GM18511 (cell line): Measurements from ENCODE around the gene NRCAM.

ENCODE experiments used
- ATAC-seq: cut with Tn5 transposase; IDR thresholded peaks from one replicate; pipeline ENCODE4 v1.9.1; 2021; ENCODE audit warnings: mild to moderate bottlenecking, moderate library complexity; ENCODE audit not compliant: unreplicated experiment

The NRCAM gene

GRCh38 chr7:108313086-108313485 lies 143.2 kb downstream of the NRCAM start:
- no peak for ATAC-seq

GRCh38 chr7:108311446-108312168 lies 144.6 kb downstream of the NRCAM start:
- ATAC-seq = peak; percentile 60

GRCh38 chr7:108310351-108310750 lies 145.9 kb downstream of the NRCAM start:
- ATAC-seq = no peak

- peak; percentile 53 for ATAC-seq
Observed at GRCh38 chr7:108308903-108309302, 147.3 kb downstream of the NRCAM start.

- no peak for ATAC-seq
Observed at GRCh38 chr7:108308276-108308675, 148.0 kb downstream of the NRCAM start.

- ATAC-seq = no peak
Observed at GRCh38 chr7:108307595-108307994, 148.6 kb downstream of the NRCAM start.

GRCh38 chr7:108307194-108307593 lies 149.0 kb downstream of the NRCAM start:
- no peak for ATAC-seq

GRCh38 chr7:108303332-108303731 lies 152.9 kb downstream of the NRCAM start:
- ATAC-seq = no peak

GRCh38 chr7:108301387-108301786 lies 154.8 kb downstream of the NRCAM start:
- no peak for ATAC-seq

GRCh38 chr7:108299251-108299973 lies 156.8 kb downstream of the NRCAM start:
- no peak for ATAC-seq

GRCh38 chr7:108296911-108297310 lies 159.3 kb downstream of the NRCAM start:
- ATAC-seq = no peak

GRCh38 chr7:108294595-108294994 lies 161.6 kb downstream of the NRCAM start:
- ATAC-seq = peak; percentile 97

- ATAC-seq = no peak
Observed at GRCh38 chr7:108293149-108293612, 163.1 kb downstream of the NRCAM start.

- ATAC-seq = no peak
Observed at GRCh38 chr7:108292541-108292940, 163.7 kb downstream of the NRCAM start.

- no peak for ATAC-seq
Observed at GRCh38 chr7:108291791-108292440, 164.3 kb downstream of the NRCAM start.

- no peak for ATAC-seq
Observed at GRCh38 chr7:108291152-108291508, 165.1 kb downstream of the NRCAM start.

- ATAC-seq = no peak
Observed at GRCh38 chr7:108290459-108291151, 165.6 kb downstream of the NRCAM start.

GRCh38 chr7:108289852-108290251 lies 166.4 kb downstream of the NRCAM start:
- ATAC-seq = no peak

- no peak for ATAC-seq
Observed at GRCh38 chr7:108287857-108288256, 168.4 kb downstream of the NRCAM start.

- no peak for ATAC-seq
Observed at GRCh38 chr7:108286290-108286904, 169.8 kb downstream of the NRCAM start.

GRCh38 chr7:108285778-108286177 lies 170.5 kb downstream of the NRCAM start:
- ATAC-seq = no peak
